CD4-positive, alpha-beta T cell treated with Interleukin-21 for 1 hour (primary cell): ENCODE data around the gene TTC17.

ENCODE experiments used
- DNase-seq: peaks from one replicate; pipeline ENCODE4 v3.0.0-alpha.2; 2020

The TTC17 gene, protein sequence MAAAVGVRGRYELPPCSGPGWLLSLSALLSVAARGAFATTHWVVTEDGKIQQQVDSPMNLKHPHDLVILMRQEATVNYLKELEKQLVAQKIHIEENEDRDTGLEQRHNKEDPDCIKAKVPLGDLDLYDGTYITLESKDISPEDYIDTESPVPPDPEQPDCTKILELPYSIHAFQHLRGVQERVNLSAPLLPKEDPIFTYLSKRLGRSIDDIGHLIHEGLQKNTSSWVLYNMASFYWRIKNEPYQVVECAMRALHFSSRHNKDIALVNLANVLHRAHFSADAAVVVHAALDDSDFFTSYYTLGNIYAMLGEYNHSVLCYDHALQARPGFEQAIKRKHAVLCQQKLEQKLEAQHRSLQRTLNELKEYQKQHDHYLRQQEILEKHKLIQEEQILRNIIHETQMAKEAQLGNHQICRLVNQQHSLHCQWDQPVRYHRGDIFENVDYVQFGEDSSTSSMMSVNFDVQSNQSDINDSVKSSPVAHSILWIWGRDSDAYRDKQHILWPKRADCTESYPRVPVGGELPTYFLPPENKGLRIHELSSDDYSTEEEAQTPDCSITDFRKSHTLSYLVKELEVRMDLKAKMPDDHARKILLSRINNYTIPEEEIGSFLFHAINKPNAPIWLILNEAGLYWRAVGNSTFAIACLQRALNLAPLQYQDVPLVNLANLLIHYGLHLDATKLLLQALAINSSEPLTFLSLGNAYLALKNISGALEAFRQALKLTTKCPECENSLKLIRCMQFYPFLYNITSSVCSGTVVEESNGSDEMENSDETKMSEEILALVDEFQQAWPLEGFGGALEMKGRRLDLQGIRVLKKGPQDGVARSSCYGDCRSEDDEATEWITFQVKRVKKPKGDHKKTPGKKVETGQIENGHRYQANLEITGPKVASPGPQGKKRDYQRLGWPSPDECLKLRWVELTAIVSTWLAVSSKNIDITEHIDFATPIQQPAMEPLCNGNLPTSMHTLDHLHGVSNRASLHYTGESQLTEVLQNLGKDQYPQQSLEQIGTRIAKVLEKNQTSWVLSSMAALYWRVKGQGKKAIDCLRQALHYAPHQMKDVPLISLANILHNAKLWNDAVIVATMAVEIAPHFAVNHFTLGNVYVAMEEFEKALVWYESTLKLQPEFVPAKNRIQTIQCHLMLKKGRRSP

DNA sequence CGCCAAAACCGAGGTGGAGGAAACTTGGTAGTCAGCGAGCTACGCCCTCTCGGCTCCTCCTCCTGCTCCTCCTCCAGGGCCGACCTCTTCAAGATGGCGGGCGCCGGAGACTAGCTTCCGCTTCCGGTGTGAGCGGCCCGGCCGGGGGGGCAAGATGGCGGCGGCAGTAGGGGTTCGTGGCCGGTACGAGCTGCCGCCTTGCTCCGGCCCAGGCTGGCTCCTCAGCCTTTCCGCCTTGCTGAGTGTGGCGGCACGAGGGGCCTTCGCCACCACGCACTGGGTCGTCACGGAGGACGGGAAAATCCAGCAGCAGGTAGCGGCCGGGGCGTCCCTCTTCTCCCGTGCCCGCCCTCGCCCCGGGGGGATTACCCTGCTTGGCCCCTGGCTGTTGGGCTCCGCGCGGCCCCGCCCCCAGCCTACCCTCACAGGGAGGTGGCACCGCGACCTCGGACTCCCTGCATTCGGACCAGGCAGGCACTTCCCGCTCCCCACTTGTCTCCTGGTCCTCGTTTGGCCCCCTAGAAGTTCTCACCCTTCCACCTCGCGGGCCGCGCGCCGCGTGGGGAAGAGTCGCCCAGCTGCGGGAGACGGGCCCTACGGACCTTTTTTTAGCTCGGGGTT is at the start of gene TTC17:
TTC17 (plus strand) TSS at position 120 of the 621 bp plus-strand sequence; CDS start at position 155, 35 bp downstream.
- peak; percentile 91 for DNase-seq

DNA sequence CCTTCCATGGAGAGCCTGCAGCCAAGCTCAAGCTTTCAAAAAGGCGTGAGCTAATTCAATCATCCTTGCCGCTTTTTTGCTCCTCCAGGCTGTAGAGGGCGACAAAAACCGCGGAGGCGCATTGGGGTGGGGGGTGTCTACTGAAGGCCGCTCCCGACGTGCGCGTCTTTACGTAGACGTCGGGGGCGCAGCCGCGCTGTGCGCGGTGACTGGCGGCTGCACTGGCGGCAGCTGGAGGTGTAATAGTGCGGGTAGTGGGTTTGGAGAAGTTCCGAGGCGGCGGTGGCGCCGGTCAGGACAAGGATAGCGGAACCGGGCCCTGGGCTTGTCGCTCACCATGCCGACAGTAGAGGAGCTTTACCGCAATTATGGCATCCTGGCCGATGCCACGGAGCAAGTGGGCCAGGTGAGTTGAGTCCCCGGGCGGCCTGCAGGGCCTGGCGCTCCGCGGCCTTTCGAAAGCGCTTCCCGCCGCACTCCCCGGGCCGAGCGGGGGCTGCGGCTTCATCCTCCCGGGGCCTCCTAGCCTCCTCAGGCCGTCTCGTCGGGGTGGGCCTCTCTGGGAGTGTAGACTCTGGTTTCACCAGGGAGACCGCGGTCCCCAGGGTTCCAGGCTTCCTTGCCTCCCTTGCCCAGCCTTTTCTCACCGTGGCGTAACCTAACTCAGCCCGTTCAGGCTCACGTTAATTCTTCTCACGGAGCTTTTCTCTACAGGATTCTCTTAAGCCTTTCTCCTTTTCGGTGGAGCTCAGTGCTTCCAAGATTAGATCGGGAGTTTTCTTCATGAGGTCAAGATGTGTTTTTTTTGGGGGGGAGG is 46.7 kb upstream of the TTC17 start, which contains the start of gene API5:
API5 (plus strand) TSS at position 206 of the 817 bp plus-strand sequence; CDS start at position 338, 132 bp downstream.
- peak; percentile 94 for DNase-seq

GRCh38 chr11:43315966-43316365 is 42.8 kb upstream of the TTC17 start:
- DNase-seq, result no peak

DNA sequence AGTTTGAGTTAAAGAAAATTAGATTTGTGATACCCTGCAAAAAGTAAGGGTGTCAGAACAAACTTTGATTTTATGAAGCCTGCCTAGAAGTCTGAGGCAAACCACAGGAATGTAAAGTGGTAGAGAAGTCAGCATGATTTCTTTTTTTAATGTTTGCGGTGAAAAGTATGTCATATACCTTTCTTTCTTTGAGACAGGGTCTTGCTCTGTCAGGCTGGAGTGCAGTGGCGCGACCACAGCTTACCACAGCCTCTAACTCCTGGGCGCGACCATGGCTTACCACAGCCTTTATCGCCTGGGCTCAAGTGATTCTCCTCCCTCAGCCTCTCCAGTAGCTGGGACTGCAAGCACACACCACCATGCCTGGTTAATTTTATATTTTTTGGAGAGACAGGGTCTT is 42.3 kb upstream of the TTC17 start:
- DNase-seq, result peak; percentile 14

- DNase-seq, result no peak
These were observed 30.7 kb upstream of the TTC17 start for GRCh38 chr11:43327987-43328386.

GRCh38 chr11:43328482-43328881 is 30.2 kb upstream of the TTC17 start:
- DNase-seq, result no peak

GRCh38 chr11:43341159-43341558 is 17.6 kb upstream of the TTC17 start:
- DNase-seq, result no peak

DNA sequence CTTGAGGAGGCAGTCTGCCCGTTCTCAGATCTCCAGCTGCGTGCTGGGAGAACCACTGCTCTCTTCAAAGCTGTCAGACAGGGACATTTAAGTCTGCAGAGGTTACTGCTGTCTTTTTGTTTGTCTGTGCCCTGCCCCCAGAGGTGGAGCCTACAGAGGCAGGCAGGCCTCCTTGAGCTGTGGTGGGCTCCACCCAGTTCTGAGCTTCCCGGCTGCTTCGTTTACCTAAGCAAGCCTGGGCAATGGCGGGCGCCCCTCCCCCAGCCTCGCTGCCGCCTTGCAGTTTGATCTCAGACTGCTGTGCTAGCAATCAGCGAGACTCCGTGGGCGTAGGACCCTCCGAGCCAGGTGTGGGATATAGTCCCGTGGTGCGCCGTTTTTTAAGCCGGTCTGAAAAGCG is 7.3 kb upstream of the TTC17 start:
- peak; percentile 13 for DNase-seq

DNA sequence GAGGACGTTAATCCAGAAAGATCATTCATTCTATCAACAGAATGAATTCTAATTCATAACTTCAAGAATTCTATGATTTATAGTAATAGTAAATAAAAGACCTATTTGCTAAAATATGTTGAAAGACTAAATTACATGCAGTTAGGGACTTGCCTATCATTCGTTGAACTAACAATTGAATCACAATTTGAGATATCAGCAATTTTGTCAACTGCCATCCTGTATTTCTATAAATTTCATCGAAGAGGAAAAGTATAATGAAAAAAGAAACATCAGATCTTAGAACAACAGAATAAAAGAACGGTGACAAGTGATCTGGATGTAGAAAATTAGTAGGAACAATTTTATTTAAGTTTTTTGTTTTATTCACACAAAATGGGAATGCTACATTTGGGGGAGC is 4.4 kb upstream of the TTC17 start:
- no peak for DNase-seq

DNA sequence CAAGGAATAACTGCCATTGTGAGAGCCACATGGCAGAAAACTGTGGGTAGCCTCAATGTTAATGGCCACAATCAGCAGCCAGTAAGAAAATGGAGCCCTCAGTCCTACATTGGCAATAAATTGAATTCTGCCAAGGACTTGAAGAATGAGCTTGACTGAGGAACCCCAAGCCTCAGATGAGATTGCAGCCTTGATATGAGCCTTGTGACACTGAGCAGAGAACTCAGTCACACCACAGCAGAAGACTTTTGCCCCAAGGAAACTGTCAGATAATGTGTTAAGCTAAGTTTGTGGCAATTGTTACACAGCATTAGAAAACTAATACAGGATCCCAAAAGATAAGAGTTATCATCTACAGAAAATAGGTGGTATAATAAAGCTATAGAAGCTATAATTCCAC is 2.4 kb upstream of the TTC17 start:
- no peak for DNase-seq

GRCh38 chr11:43358279-43358800 is 380 bp upstream of the TTC17 start:
- DNase-seq, result no peak

GRCh38 chr11:43359422-43359818 is 700 bp downstream of the TTC17 start:
- DNase-seq, result no peak

GRCh38 chr11:43360361-43361032 is 1.8 kb downstream of the TTC17 start:
- no peak for DNase-seq

DNA sequence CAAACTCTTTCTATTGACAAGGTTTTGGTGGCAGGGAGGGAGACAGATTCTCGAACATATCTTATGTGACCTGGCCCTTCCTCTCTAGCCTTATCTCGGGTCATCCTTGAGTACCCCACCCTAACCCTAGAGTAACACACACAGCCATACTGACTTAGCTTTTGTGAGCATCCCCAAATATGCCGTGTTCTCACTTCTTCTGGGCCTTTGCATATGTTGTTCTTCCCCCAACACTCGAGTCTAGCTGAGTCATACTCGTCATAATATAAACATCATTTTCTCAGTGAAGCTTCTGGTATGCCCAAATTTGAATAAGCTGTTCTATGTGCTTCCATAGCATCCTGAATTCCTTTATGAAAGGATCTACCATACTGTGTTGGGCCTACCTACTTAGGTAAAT is 8.0 kb downstream of the TTC17 start:
- no peak for DNase-seq

DNA sequence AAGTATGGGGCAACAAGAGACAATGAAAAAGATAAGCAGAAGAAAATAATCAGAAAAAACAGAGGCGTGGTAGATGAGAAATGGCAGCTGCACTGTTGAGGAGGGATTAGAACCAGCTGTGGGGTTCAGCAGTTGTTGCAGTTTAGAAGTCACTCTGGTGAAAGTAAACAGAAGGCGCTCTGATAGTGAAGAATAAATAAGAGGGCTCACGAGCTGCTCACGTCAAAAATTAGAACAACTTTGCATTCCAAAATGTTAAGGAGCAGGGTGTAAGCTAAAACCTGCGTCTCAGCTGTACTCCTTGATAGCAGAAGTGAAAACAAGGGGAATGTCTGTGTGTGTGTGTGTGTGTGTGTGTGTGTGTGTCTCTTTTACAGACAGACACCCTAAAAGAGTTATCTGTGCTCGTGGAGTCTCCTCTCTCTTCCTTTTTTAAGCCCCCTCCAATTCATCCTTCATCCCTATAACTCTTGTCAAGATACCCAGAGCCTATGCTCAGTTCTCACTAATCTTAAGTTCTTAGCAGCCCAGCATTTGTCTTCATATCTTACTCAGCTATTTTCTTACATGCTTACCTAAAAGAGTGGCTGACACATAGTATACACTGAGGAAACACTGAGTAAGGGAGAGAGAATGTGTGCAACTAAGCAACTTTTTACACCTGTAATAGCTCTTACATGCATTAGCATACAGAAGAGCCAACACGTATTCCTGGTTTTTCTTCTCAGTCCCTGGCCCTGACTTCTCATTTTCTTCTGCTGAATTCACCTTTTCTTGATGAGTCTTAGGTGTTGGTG is 8.9 kb downstream of the TTC17 start:
- DNase-seq, result no peak

- DNase-seq, result no peak
These were observed 17.3 kb downstream of the TTC17 start for GRCh38 chr11:43376065-43376464.

GRCh38 chr11:43376594-43376993 is 17.9 kb downstream of the TTC17 start:
- DNase-seq, result no peak

DNA sequence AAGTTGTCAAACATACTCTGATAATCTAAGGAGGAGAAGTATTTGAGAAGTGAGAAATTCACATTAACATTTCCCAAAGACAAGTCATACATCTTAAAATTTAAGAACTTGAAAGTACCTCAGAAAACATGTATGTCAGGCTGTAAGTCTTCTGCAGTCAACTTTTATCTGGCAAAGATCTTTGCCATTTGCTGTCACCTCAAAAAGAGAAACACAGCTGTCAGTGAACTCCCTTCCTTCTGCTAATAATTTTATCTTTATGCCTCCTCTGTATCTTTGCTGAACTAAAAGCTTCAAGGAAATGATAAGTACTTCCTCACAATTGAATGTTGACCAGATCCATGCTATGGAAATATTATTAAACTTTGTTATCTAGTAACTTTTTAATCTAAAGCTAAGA is 18.7 kb downstream of the TTC17 start:
- no peak for DNase-seq

GRCh38 chr11:43378897-43379296 is 20.2 kb downstream of the TTC17 start:
- DNase-seq, result no peak

DNA sequence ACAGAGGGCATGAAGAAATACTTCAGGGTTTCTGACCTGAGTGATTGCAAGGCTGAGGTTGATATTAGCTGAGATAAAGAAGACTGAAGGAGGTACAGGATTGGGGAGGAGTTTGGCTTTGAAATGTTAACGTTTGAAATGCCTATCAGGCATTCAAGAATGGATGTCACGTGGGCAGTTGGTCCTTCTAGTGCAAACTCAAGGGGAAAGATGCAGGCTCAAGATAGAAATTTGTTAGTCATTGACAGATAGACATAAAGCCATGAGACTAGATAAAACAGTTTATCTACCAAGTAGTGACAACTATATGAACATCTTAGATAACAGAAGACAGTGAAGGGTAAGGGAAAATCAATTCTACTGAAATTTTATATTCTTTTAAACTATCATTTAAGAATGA is 23.1 kb downstream of the TTC17 start:
- no peak for DNase-seq
